DND-41 (cell line): ENCODE measurements around the gene ZNF394.

Experiments
- EZH2 ChIP-seq: IDR thresholded peaks from 3 replicates; pipeline ENCODE4 v1.6.1; 2012; ENCODE audit warnings: borderline replicate concordance, low read depth, mild to moderate bottlenecking, moderate library complexity, low read length, inconsistent platforms; ENCODE audit not compliant: severe bottlenecking
- TF ChIP-seq, protein P1 (sequence below): IDR thresholded peaks from 2 replicates; pipeline ENCODE4 v1.5.1; 2012; ENCODE audit warnings: borderline replicate concordance, low read length, moderate library complexity, mild to moderate bottlenecking; ENCODE audit not compliant: poor library complexity, severe bottlenecking; ENCODE audit errors: extremely low read depth

DNA sequence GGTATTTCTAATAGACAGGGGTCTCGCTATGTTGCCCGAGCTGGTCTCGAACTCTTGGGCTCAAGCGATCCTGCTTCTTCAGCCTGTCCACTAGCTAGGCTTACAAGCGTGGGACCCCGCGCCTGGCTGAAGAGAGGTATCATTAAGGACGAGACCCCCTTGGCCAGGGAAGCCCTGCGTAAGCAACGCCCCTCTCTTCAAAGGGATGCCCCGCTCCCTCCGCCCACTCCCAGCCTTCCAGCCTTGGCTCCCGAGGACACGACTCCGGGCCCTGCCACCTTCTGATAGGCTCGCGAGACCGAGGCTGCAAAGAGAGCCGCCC, 4.2 kb upstream of the ZNF394 start:
- TF ChIP-seq, protein P1, sequence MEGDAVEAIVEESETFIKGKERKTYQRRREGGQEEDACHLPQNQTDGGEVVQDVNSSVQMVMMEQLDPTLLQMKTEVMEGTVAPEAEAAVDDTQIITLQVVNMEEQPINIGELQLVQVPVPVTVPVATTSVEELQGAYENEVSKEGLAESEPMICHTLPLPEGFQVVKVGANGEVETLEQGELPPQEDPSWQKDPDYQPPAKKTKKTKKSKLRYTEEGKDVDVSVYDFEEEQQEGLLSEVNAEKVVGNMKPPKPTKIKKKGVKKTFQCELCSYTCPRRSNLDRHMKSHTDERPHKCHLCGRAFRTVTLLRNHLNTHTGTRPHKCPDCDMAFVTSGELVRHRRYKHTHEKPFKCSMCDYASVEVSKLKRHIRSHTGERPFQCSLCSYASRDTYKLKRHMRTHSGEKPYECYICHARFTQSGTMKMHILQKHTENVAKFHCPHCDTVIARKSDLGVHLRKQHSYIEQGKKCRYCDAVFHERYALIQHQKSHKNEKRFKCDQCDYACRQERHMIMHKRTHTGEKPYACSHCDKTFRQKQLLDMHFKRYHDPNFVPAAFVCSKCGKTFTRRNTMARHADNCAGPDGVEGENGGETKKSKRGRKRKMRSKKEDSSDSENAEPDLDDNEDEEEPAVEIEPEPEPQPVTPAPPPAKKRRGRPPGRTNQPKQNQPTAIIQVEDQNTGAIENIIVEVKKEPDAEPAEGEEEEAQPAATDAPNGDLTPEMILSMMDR = no peak
- TF ChIP-seq EZH2 = no peak
